Measurements from ENCODE around the gene GAS7.

The GAS7 gene

DNA sequence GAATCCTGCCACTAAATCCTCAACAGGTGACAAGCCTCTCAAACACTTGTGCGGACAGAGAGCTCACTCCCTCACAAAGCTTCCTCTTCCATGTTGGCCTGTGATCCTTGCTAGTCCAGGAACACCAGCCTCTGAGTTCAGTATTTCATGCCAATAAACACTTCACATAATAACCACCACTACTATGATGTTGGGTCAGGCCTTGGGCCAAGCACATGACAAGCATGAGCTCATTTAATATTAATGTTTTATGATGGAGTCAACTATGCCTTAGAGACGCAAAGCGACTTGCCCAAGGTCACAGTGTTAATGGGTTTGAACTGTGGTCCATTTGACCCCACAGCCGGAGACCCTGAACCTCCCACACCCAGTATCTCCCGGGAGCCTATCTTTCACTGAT, 129.1 kb downstream of the GAS7 start:
- Histone ChIP-seq H3K27me3 (ENCODE audit: insufficient read depth, low read depth) (no peaks in the 10 kb centered on the region), H3K4me2 (no peak overlapping the region), H3K27ac (no peak overlapping the region), H3K4me3 (IDR thresholded peaks at IDR 0.05; ENCODE audit: insufficient read depth, low read depth, low read length) (no peak overlapping the region), H2AFZ (ENCODE audit: low read depth) (no peak overlapping the region), H3K9ac (no peak overlapping the region), H3K79me2 (ENCODE audit: insufficient read depth, low read depth) (no peaks in the 10 kb centered on the region), H3K4me1 (ENCODE audit: low read depth, poor library complexity, severe bottlenecking) (no peaks in the 10 kb centered on the region), H3K36me3 (ENCODE audit: insufficient read depth) (no peaks in the 10 kb centered on the region), H4K20me1 (ENCODE audit: insufficient read depth) (no peaks in the 10 kb centered on the region)
- TF ChIP-seq, protein P1, sequence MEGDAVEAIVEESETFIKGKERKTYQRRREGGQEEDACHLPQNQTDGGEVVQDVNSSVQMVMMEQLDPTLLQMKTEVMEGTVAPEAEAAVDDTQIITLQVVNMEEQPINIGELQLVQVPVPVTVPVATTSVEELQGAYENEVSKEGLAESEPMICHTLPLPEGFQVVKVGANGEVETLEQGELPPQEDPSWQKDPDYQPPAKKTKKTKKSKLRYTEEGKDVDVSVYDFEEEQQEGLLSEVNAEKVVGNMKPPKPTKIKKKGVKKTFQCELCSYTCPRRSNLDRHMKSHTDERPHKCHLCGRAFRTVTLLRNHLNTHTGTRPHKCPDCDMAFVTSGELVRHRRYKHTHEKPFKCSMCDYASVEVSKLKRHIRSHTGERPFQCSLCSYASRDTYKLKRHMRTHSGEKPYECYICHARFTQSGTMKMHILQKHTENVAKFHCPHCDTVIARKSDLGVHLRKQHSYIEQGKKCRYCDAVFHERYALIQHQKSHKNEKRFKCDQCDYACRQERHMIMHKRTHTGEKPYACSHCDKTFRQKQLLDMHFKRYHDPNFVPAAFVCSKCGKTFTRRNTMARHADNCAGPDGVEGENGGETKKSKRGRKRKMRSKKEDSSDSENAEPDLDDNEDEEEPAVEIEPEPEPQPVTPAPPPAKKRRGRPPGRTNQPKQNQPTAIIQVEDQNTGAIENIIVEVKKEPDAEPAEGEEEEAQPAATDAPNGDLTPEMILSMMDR (conservative IDR thresholded peaks at IDR 0.05; ENCODE audit: low read depth, low read length): no peak

DNA sequence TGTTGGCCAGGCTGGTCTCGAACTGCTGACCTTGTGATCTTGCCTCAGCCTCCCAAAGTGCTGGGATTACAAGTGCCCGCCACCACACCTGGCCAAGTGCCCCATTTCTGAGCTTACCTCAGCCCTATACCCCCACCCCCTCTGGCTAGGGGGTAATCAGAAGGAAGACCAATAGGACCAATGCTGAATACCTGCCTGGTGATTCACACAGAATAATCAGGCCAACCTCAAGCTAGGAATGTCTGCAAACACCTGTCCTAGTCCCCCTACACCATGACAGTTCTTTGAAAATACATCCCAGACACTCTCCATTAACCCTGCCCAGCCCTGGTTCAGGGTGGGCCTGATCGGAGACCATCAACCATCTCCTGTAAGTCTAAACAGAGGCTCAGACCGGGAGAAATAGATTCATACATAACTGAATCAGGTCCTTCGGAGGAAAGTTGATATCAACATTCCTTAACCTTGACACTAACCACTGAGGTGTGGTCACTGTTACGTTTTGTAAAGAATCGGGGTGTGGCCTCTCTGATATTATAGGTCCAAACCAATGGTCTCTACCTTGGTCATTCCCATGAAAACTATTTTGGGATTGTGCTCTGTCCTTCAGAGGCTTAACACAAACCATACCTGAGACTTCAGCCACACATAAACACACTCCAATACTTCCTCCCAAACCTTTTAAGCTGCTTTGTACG, 130.8 kb downstream of the GAS7 start:
- no peak overlapping the region for H3K4me2 ChIP-seq
- H3K9ac ChIP-seq: no peak overlapping the region
- TF ChIP-seq, protein P1 (conservative IDR thresholded peaks at IDR 0.05; ENCODE audit: low read depth, low read length): no peak
- no peak overlapping the region for H3K4me3 ChIP-seq (IDR thresholded peaks at IDR 0.05; ENCODE audit: insufficient read depth, low read depth, low read length)
- H3K36me3 ChIP-seq (ENCODE audit: insufficient read depth): no peaks in the 10 kb centered on the region
- H4K20me1 ChIP-seq (ENCODE audit: insufficient read depth): no peaks in the 10 kb centered on the region
- H3K27ac ChIP-seq: no peak overlapping the region
- no peaks in the 10 kb centered on the region for H3K4me1 ChIP-seq (ENCODE audit: low read depth, poor library complexity, severe bottlenecking)
- H3K27me3 ChIP-seq (ENCODE audit: insufficient read depth, low read depth): no peaks in the 10 kb centered on the region
- H3K79me2 ChIP-seq (ENCODE audit: insufficient read depth, low read depth): no peaks in the 10 kb centered on the region
- no peak overlapping the region for H2AFZ ChIP-seq (ENCODE audit: low read depth)

GRCh38 chr17:10064536-10064935, 133.9 kb downstream of the GAS7 start:
- no peaks in the 10 kb centered on the region for H3K4me1 ChIP-seq (ENCODE audit: low read depth, poor library complexity, severe bottlenecking)
- TF ChIP-seq, protein P1 (conservative IDR thresholded peaks at IDR 0.05; ENCODE audit: low read depth, low read length): no peak
- H4K20me1 ChIP-seq (ENCODE audit: insufficient read depth): no peaks in the 10 kb centered on the region
- no peak overlapping the region for H3K4me3 ChIP-seq (IDR thresholded peaks at IDR 0.05; ENCODE audit: insufficient read depth, low read depth, low read length)
- no peaks in the 10 kb centered on the region for H3K79me2 ChIP-seq (ENCODE audit: insufficient read depth, low read depth)
- H3K27ac ChIP-seq: no peak overlapping the region
- no peaks in the 10 kb centered on the region for H3K27me3 ChIP-seq (ENCODE audit: insufficient read depth, low read depth)
- no peak overlapping the region for H3K4me2 ChIP-seq
- no peak overlapping the region for H3K9ac ChIP-seq
- H2AFZ ChIP-seq (ENCODE audit: low read depth): no peak overlapping the region
- H3K36me3 ChIP-seq (ENCODE audit: insufficient read depth): no peaks in the 10 kb centered on the region

GRCh38 chr17:10063730-10064241, 134.6 kb downstream of the GAS7 start:
- Histone ChIP-seq H3K27ac (no peak overlapping the region), H3K36me3 (ENCODE audit: insufficient read depth) (no peaks in the 10 kb centered on the region), H3K27me3 (ENCODE audit: insufficient read depth, low read depth) (no peaks in the 10 kb centered on the region), H3K4me2 (no peak overlapping the region), H4K20me1 (ENCODE audit: insufficient read depth) (no peaks in the 10 kb centered on the region), H3K4me1 (ENCODE audit: low read depth, poor library complexity, severe bottlenecking) (no peaks in the 10 kb centered on the region), H3K79me2 (ENCODE audit: insufficient read depth, low read depth) (no peaks in the 10 kb centered on the region), H3K4me3 (IDR thresholded peaks at IDR 0.05; ENCODE audit: insufficient read depth, low read depth, low read length) (no peak overlapping the region), H2AFZ (ENCODE audit: low read depth) (no peak overlapping the region), H3K9ac (no peak overlapping the region)
- TF ChIP-seq, protein P1 (conservative IDR thresholded peaks at IDR 0.05; ENCODE audit: low read depth, low read length): no peak

Data from KMS-11 (cell line).